Measurements from ENCODE around the gene RDH16.
"Not testable (repeated sequence)": the region's sequence is repeated elsewhere in the genome, so short reads cannot be mapped to it uniquely, and the experiment has no call there.

The RDH16 gene

DNA sequence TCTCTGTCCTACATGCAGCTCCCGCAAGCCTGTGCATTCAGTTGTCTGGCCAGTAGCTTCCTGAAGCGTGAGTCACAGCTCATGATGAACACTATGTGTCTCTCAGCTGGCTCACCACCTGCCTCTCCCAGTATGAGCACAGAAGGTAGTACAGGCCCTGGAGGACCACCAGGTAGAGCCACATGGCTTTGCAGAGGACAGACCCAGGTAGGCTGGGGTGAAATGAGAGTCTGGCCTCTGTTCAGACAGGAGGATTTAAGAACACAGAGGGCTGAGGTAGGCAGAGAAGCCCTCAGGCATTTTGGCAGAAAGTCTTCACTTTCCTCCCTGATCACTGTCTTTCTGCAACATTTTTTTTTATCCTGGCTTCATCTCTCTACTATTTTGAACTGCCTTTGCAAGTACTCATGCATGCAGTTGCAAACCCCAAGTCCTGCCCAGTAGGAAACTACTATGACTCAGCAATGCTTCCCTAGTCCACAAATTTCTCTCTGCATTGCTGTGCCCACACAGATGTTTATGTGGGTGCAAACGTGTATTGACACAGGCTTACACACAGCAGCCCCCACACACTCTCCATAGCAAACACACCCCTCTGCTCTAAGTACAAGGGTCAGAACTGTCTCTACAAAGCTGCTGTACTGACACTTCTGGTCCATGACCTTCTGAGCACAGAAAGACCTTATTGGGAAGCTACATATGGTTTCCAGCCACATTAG lies 15.9 kb downstream of the RDH16 start:
- H3K9me2 ChIP-seq (ENCODE audit: low read depth, low read length) = no peaks in the 10 kb centered on the region
- TF ChIP-seq EZH2 (IDR thresholded peaks at IDR 0.05; ENCODE audit: borderline replicate concordance, low read length) = no peak
- TF ChIP-seq, protein P1, sequence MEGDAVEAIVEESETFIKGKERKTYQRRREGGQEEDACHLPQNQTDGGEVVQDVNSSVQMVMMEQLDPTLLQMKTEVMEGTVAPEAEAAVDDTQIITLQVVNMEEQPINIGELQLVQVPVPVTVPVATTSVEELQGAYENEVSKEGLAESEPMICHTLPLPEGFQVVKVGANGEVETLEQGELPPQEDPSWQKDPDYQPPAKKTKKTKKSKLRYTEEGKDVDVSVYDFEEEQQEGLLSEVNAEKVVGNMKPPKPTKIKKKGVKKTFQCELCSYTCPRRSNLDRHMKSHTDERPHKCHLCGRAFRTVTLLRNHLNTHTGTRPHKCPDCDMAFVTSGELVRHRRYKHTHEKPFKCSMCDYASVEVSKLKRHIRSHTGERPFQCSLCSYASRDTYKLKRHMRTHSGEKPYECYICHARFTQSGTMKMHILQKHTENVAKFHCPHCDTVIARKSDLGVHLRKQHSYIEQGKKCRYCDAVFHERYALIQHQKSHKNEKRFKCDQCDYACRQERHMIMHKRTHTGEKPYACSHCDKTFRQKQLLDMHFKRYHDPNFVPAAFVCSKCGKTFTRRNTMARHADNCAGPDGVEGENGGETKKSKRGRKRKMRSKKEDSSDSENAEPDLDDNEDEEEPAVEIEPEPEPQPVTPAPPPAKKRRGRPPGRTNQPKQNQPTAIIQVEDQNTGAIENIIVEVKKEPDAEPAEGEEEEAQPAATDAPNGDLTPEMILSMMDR (IDR thresholded peaks at IDR 0.05; ENCODE audit: low read length) = no peak
- no peaks in the 10 kb centered on the region for H3K27me3 ChIP-seq (ENCODE audit: insufficient read depth, low read length)
- no peaks in the 10 kb centered on the region for H3K36me3 ChIP-seq (ENCODE audit: insufficient read depth, low read length)
- H3K4me3 ChIP-seq (ENCODE audit: low read depth, low read length, poor library complexity, severe bottlenecking) = no peak overlapping the region
- no peaks in the 10 kb centered on the region for H3K4me1 ChIP-seq (ENCODE audit: insufficient read depth, low read length, severe bottlenecking)
- no peaks in the 10 kb centered on the region for H3F3A ChIP-seq (ENCODE audit: insufficient read depth, low read length)
- no peaks in the 10 kb centered on the region for H3K9me3 ChIP-seq (ENCODE audit: low read length)
- H4K20me1 ChIP-seq (ENCODE audit: insufficient read depth, low read length) = no peaks in the 10 kb centered on the region
- no peak overlapping the region for H3K9ac ChIP-seq (ENCODE audit: low read length)
- H2AFZ ChIP-seq (ENCODE audit: low read length) = no peak overlapping the region
- no peak overlapping the region for H3K27ac ChIP-seq (ENCODE audit: low read depth, low read length, poor library complexity, severe bottlenecking)
- no peak overlapping the region for H3K4me2 ChIP-seq (ENCODE audit: low read length)
- no peaks in the 10 kb centered on the region for H3K79me2 ChIP-seq (ENCODE audit: insufficient read depth, low read length)

DNA sequence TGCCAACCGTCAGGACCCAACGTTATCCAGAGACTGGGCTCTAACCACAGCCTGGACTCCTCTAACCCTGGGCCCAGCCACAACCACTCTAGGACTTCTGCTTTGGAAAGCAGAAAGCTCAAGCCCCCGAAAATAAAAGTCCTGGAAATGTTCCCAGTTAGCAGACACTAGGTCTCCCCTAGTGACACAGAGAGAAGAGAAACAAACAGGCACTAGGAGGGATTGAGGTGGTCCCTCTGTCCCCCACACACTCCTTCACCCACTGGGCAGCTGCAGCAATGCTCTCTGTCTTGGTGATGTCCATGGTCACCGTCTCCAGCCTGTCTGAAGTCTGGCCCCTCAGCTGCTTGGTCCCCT lies 16.5 kb downstream of the RDH16 start:
- H3K27me3 ChIP-seq (ENCODE audit: insufficient read depth, low read length); H3K4me3 ChIP-seq (ENCODE audit: low read depth, low read length, poor library complexity, severe bottlenecking); H4K20me1 ChIP-seq (ENCODE audit: insufficient read depth, low read length); H3K9me2 ChIP-seq (ENCODE audit: low read depth, low read length); H2AFZ ChIP-seq (ENCODE audit: low read length); H3K4me1 ChIP-seq (ENCODE audit: insufficient read depth, low read length, severe bottlenecking); H3K79me2 ChIP-seq (ENCODE audit: insufficient read depth, low read length); H3F3A ChIP-seq (ENCODE audit: insufficient read depth, low read length); H3K9ac ChIP-seq (ENCODE audit: low read length); H3K9me3 ChIP-seq (ENCODE audit: low read length); H3K4me2 ChIP-seq (ENCODE audit: low read length); H3K36me3 ChIP-seq (ENCODE audit: insufficient read depth, low read length); H3K27ac ChIP-seq (ENCODE audit: low read depth, low read length, poor library complexity, severe bottlenecking): not testable (repeated sequence)

DNA sequence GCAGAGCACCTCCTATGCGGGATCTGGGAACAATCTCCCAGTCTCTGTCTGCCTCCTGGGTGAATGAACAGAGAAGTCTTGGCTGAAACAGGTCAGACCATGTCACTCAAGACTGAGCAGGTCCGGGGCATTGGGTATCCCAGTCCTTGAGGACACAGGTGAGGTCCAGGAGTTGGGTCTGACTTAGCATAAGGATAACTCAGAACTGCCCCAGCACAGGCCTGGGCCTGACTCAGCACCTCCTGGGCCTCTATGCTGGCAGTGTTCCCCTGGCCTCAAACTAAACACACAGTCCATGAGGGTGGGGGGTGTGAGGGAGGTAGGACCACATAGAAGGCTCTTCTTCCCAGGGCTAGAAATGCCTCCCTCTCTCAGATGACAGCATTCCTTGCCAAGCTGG lies 21.7 kb downstream of the RDH16 start:
- H3K79me2 ChIP-seq (ENCODE audit: insufficient read depth, low read length) = no peaks in the 10 kb centered on the region
- no peaks in the 10 kb centered on the region for H3F3A ChIP-seq (ENCODE audit: insufficient read depth, low read length)
- H2AFZ ChIP-seq (ENCODE audit: low read length) = no peak overlapping the region
- no peaks in the 10 kb centered on the region for H3K36me3 ChIP-seq (ENCODE audit: insufficient read depth, low read length)
- H3K9ac ChIP-seq (ENCODE audit: low read length) = no peak overlapping the region
- TF ChIP-seq EZH2 (IDR thresholded peaks at IDR 0.05; ENCODE audit: borderline replicate concordance, low read length) = no peak
- TF ChIP-seq, protein P1 (IDR thresholded peaks at IDR 0.05; ENCODE audit: low read length) = no peak
- H3K9me2 ChIP-seq (ENCODE audit: low read depth, low read length) = no peaks in the 10 kb centered on the region
- no peaks in the 10 kb centered on the region for H4K20me1 ChIP-seq (ENCODE audit: insufficient read depth, low read length)
- no peaks in the 10 kb centered on the region for H3K27me3 ChIP-seq (ENCODE audit: insufficient read depth, low read length)
- no peak overlapping the region for H3K4me2 ChIP-seq (ENCODE audit: low read length)
- H3K9me3 ChIP-seq (ENCODE audit: low read length) = no peaks in the 10 kb centered on the region
- H3K27ac ChIP-seq (ENCODE audit: low read depth, low read length, poor library complexity, severe bottlenecking) = no peak overlapping the region
- peaks cover 7% of the 10 kb centered on the region for H3K4me1 ChIP-seq (ENCODE audit: insufficient read depth, low read length, severe bottlenecking)
- H3K4me3 ChIP-seq (ENCODE audit: low read depth, low read length, poor library complexity, severe bottlenecking) = no peak overlapping the region

DNA sequence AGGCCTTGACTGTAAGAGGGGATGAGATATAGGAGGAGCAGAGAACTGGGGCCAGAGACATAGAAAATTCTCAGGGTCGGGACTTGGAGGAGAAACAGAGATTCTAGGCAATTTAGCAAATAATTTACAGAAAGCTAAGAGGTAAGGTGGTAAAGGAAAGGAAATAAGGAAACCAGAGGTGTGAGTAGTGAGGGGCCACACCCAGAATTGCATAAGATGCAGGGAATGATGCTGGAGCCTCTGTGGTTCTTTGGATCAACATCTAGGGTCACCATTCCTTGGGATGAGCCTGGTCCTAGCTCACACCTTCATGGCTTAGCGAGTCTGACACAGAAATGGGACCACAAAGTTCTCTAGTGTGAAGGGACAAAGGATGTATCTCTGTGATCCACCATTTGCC lies 22.3 kb downstream of the RDH16 start:
- Histone ChIP-seq H2AFZ (ENCODE audit: low read length) (no peak overlapping the region), H3K4me2 (ENCODE audit: low read length) (no peak overlapping the region), H3K27me3 (ENCODE audit: insufficient read depth, low read length) (no peaks in the 10 kb centered on the region), H3K4me3 (ENCODE audit: low read depth, low read length, poor library complexity, severe bottlenecking) (no peak overlapping the region), H3K79me2 (ENCODE audit: insufficient read depth, low read length) (no peaks in the 10 kb centered on the region), H3F3A (ENCODE audit: insufficient read depth, low read length) (no peaks in the 10 kb centered on the region), H4K20me1 (ENCODE audit: insufficient read depth, low read length) (no peaks in the 10 kb centered on the region), H3K36me3 (ENCODE audit: insufficient read depth, low read length) (no peaks in the 10 kb centered on the region), H3K9me2 (ENCODE audit: low read depth, low read length) (no peaks in the 10 kb centered on the region), H3K4me1 (ENCODE audit: insufficient read depth, low read length, severe bottlenecking) (peaks cover 7% of the 10 kb centered on the region), H3K27ac (ENCODE audit: low read depth, low read length, poor library complexity, severe bottlenecking) (no peak overlapping the region), H3K9me3 (ENCODE audit: low read length) (no peaks in the 10 kb centered on the region), H3K9ac (ENCODE audit: low read length) (no peak overlapping the region)
- no peak for TF ChIP-seq EZH2 (IDR thresholded peaks at IDR 0.05; ENCODE audit: borderline replicate concordance, low read length)
- TF ChIP-seq, protein P1 (IDR thresholded peaks at IDR 0.05; ENCODE audit: low read length) = no peak

Measured in OCI-LY1 (cell line).